Dendritic cell treated with granulocyte-macrophage colony-stimulating factor and Interleukin-4, amounts not matched to agents 40 ng/mL and 50 ng/mL, for 4 days (primary cell): Measurements from ENCODE around the gene TP53I11.

Experiments
- H3K27ac Mint-ChIP-seq: one replicate; pipeline ENCODE4 v1.8.0; 2022; ENCODE audit warnings: mild to moderate bottlenecking, mixed read lengths
- H3K27me3 Mint-ChIP-seq: one replicate; pipeline ENCODE4 v1.8.0; 2022; ENCODE audit warnings: mild to moderate bottlenecking, mixed read lengths
- H3K36me3 Mint-ChIP-seq: one replicate; pipeline ENCODE4 v1.8.0; 2022; ENCODE audit warnings: low read depth, mixed read lengths
- H3K4me1 Mint-ChIP-seq: one replicate; pipeline ENCODE4 v1.8.0; 2022; ENCODE audit warnings: low read depth, mixed read lengths
- H3K4me3 Mint-ChIP-seq: one replicate; pipeline ENCODE4 v1.8.0; 2022; ENCODE audit warnings: mild to moderate bottlenecking, moderate library complexity, mixed read lengths
- H3K9me3 Mint-ChIP-seq: one replicate; pipeline ENCODE4 v1.8.0; 2022; ENCODE audit warnings: mixed read lengths
- intact Hi-C: fragments of 100-400 bp; cut with micrococcal nuclease; formaldehyde crosslinking; loops from one replicate; pipeline ENCODE4 v1.15.0; 2022

TP53I11 gene

DNA sequence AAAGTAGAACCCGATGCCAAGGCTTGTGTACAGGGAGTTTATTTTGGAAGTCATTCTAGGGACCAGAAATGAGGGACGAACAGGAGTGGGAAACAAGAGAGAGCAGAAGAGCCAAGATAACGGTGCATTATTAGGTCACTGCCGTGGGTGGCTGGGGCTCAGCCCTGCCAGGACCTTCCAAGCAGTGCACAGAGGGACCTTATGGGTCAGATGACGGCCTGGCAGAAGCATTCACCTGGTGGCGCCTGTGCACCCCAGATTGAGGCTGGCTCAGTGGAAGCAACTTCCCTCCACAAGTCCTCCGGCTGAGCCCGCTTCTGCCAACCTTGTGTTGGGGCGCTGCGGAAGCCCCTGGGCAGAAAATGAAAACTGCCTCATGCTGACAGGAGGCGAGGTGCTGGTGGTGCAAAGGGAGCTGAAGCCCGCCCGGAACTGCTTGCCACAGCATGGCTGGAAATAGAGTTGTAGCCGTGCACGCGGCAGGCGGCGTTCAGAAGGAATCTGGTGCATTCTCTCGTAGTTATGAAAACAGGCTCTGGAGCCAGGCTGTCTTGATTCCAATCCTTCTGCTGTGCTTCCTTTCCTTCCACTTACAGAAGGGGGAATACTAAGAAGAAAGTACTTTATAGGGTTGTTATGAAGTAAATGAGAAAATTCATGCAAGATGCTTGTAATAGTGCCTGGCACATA, 22.2 kb upstream of the TP53I11 start:
- Mint-ChIP-seq H3K4me1 (peaks cover 18% of the 10 kb centered on the region), H3K4me3 (no peak overlapping the region), H3K27ac (no peak overlapping the region), H3K27me3 (peaks cover 3% of the 10 kb centered on the region), H3K36me3 (no peaks in the 10 kb centered on the region), H3K9me3 (no peaks in the 10 kb centered on the region)
- intact Hi-C loops = no loop called here

DNA sequence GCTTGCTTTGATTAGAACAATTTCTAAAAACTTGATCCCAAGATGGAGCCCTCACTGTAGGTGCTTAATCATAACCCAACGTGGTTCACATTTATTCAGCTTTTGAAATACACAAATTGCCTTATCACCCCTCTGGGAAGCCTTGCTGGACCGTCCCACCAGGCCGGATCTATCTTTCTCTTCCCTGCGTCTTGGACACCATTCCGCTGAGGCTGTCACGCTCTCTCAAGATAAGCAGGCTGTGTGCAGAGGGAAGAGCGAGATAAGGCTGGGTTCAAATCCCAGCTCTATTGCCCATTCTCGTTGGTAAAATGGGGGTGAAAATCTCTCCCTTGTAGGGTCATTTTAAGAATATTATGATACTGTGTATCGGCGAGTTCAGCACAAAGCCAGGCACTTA, 20.5 kb upstream of the TP53I11 start:
- Mint-ChIP-seq H3K9me3 (no peaks in the 10 kb centered on the region), H3K27ac (no peak overlapping the region), H3K36me3 (no peaks in the 10 kb centered on the region), H3K4me3 (no peak overlapping the region), H3K4me1 (peaks cover 18% of the 10 kb centered on the region), H3K27me3 (no peaks in the 10 kb centered on the region)
- intact Hi-C loops = no loop called here

DNA sequence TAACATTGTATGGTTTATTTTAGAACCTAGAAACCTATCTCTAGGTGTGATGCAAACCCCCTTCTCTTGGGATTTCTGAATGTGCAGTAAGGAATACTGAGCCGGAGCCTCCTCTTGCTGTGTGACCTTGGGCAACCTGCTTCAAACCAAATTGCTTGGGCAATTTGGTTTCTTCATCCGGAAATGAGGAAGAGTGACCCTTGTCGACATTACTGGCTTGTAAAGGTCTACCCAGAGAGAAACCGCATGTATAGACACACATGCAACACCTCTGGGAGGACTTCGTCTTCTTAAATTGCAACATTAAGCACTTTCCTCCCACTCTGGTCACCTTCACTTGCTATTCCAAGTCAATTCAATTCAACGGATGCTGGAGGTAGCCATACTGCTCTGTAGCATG, 19.6 kb upstream of the TP53I11 start:
- Mint-ChIP-seq H3K4me1 (peaks cover 18% of the 10 kb centered on the region), H3K4me3 (no peak overlapping the region), H3K36me3 (no peaks in the 10 kb centered on the region), H3K27me3 (no peaks in the 10 kb centered on the region), H3K27ac (no peak overlapping the region), H3K9me3 (no peaks in the 10 kb centered on the region)
- intact Hi-C loops = no loop called here

DNA sequence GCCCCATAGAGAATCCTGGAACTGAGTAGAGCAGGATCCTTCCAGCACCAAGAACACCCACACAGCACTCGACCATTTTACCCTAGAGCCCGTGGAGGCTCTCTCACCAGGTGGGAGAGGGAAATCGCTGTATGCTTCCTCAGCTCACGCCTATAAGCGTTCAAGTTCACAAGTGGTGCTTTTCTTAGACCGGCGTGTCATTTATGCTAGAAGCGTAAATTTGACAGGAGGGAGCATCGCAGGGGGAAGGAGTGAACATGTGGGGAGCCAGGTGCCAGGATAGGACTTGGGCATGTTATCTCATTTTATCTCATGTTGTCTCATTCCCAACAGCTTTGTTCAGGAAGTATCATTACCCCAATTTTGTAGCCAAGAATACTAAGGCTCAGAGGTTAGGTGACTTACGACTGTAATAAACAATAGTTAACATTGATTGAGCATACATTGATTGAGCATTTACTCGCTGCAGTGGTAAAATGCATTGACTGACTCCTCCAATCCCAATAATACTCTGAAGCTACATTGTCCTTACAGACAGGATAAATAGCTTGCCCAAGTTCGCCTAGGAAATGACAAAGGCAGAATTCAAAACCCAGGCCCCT, 19.1 kb upstream of the TP53I11 start:
- H3K4me3 Mint-ChIP-seq = no peak overlapping the region
- H3K4me1 Mint-ChIP-seq = peaks cover 18% of the 10 kb centered on the region
- intact Hi-C loops = no loop called here
- no peak overlapping the region for H3K27ac Mint-ChIP-seq
- no peaks in the 10 kb centered on the region for H3K36me3 Mint-ChIP-seq
- no peaks in the 10 kb centered on the region for H3K27me3 Mint-ChIP-seq
- H3K9me3 Mint-ChIP-seq = no peaks in the 10 kb centered on the region

DNA sequence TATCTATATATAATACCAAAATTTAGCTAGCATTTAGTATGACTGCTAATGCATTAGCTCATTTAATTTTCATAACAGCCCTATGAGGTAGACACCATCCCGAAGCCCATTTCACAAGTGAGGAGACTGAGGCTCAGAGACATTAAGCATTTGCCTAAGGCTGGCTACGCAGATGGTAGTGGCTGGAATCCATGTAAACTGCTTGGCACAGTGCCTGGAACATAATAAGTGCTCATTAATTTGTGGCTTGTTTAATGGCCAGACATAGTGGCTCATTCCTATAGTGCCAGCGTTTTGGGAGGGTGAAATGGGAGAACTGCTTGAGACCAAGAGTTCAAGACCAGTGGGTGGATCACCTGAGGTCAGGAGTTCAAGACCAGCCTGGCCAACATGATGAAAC, 17.8 kb upstream of the TP53I11 start:
- H3K4me3 Mint-ChIP-seq = no peak overlapping the region
- H3K9me3 Mint-ChIP-seq = no peaks in the 10 kb centered on the region
- peaks cover 18% of the 10 kb centered on the region for H3K4me1 Mint-ChIP-seq
- H3K36me3 Mint-ChIP-seq = no peaks in the 10 kb centered on the region
- no peak overlapping the region for H3K27ac Mint-ChIP-seq
- intact Hi-C loops = no loop called here
- no peaks in the 10 kb centered on the region for H3K27me3 Mint-ChIP-seq

DNA sequence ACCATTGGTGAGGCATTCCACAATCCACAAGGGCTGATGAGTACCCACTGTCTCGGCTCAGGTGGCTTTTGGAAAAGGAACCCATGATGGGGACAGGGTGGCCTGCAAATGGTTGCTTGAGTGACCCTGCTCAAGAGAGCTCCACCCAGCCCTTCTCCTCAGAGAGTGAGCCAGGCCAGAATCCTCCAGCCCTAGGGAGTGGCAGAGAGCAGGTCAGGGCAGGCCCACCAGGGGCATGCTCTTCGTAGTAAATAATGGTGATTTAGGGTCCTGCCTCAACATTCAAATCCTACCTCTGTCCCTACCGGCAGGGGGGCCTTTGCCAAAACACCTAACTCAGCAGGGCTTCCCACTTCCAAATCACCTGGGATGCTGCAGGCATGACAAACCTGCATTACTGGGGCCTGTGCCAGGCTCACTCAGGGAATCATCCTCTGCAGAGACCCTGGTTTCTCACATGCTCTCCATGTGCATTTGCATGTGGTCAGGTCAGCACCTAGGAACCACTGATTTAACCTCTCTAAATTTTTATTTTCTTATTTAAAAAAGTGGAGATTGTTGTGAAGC, 17.3 kb upstream of the TP53I11 start:
- intact Hi-C loops = no loop called here
- Mint-ChIP-seq H3K9me3 (no peaks in the 10 kb centered on the region), H3K36me3 (no peaks in the 10 kb centered on the region), H3K4me1 (peaks cover 18% of the 10 kb centered on the region), H3K4me3 (no peak overlapping the region), H3K27ac (no peak overlapping the region), H3K27me3 (no peaks in the 10 kb centered on the region)

DNA sequence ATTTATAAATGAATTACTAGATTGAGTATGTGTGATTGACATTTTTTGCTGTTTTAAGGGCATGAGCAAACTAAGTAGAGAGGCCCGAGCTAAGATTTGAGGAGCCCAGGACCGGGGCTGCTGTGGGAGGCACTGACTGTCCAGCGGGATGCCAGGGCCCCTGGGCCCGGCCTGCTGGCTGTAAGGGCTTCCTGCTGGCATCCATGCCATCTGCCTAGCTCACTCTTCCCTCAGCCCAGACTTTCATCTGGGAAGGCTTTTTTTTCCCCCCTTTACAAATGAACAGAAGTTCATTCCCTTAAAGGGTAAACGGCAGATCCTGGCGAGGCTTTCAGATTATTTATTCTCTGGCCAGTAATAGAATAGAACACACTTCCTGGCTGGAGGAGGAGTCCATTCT, 16.0 kb upstream of the TP53I11 start:
- no peak overlapping the region for H3K4me3 Mint-ChIP-seq
- no peaks in the 10 kb centered on the region for H3K36me3 Mint-ChIP-seq
- no peaks in the 10 kb centered on the region for H3K9me3 Mint-ChIP-seq
- H3K27me3 Mint-ChIP-seq = no peaks in the 10 kb centered on the region
- H3K4me1 Mint-ChIP-seq = peaks cover 18% of the 10 kb centered on the region
- intact Hi-C loops = no loop called here
- H3K27ac Mint-ChIP-seq = no peak overlapping the region

DNA sequence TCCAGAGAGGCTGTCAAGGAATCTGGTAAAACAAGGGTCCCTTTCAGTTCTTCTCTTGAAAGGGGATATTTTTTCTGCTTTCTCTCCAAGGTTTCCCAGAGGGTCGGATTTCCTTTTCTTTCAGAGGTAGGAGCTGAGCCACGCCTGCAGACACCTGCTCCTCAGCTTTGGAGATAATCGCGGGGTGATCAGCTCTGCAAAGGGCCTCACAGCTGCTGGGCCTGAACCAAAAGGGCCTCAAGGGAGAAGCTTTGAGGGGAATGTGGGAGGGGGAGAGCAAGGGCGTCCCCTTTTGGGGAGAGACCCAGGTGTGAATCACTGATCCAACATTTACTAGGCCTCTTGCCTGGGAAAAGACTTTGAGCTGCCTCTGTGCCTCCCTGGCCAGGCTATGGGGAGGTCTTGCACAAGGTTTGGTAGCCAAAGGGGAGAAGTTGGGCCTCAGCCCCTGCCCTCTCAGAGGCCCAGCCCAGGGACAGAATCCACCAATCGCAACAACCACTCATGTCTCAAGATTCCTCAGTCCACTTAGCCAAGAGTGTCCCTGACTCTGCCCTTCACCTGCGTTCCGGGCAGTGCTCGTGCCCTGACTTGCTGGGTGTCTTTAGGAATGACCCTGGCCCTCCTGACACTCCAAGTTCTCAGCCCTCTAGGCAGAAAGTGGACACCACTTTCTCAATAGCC, 14.0 kb upstream of the TP53I11 start:
- H3K27me3 Mint-ChIP-seq = no peaks in the 10 kb centered on the region
- no peaks in the 10 kb centered on the region for H3K9me3 Mint-ChIP-seq
- intact Hi-C loops = no loop called here
- no peaks in the 10 kb centered on the region for H3K36me3 Mint-ChIP-seq
- H3K4me3 Mint-ChIP-seq = no peak overlapping the region
- H3K4me1 Mint-ChIP-seq = peaks cover 3% of the 10 kb centered on the region
- H3K27ac Mint-ChIP-seq = no peak overlapping the region

DNA sequence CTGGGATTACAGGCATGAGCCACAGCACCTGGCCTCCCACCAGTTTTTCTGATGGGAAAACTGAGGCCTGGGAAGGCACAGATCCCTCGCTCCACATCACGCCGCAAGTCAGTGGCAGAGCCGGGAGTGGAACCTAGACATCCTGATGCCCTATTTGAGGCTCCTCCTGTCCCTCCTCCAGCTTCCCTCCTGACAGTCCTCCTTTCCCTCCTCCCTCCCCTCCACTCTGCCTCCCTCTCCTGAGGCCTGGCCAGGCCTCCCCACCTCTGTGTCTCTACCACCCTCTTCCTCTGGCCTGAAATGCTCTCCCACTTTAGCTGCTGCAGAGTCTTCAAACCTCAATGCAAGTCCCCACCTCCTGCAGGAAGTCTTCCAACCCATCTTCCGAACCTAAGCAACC, 13.3 kb upstream of the TP53I11 start:
- no peaks in the 10 kb centered on the region for H3K4me1 Mint-ChIP-seq
- no peaks in the 10 kb centered on the region for H3K9me3 Mint-ChIP-seq
- intact Hi-C loops = no loop called here
- no peak overlapping the region for H3K4me3 Mint-ChIP-seq
- no peaks in the 10 kb centered on the region for H3K36me3 Mint-ChIP-seq
- H3K27ac Mint-ChIP-seq = no peak overlapping the region
- no peaks in the 10 kb centered on the region for H3K27me3 Mint-ChIP-seq

DNA sequence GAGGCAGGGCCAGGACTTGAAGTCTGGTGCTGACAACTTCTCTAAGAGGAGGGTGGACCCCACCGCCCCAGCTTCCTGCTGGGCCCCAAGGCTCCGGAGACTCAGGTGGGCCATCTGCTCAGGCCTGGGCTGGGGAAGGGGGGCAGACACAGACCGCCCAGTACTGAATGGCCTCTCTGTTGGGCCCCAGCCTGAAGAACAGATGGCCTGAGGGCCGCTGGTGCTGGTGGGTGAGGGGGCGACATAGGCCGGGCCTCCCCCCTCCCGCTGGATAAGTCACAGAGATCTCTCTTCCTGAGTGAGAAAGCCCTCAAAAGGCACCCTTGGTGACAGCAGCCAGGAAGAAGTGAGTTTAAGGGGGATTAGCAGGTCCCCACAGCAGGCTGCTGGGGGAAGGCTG, 12.5 kb upstream of the TP53I11 start:
- intact Hi-C loops = no loop called here
- H3K27ac Mint-ChIP-seq = no peak overlapping the region

DNA sequence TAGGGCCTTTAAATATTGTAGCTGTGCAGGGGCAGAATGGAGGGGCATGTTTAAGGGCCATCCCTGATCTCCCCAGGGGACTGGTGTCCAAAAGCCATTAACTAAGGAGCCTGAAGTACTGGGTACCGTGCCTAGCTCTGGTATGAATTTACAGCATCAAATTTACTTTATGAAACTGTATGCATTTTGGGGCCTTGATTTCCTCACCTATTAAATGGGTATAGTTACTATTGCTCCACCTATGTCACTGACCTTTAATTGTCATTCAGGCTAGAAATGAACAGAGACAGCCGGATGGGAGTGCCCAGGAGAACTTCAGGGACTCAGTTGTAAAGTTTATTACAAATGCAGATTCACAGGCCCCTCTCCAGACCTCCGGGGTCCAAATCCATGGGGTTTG, 11.8 kb upstream of the TP53I11 start:
- intact Hi-C loops = no loop called here
- no peaks in the 10 kb centered on the region for H3K9me3 Mint-ChIP-seq
- no peak overlapping the region for H3K4me3 Mint-ChIP-seq
- H3K36me3 Mint-ChIP-seq = no peaks in the 10 kb centered on the region
- H3K27me3 Mint-ChIP-seq = no peaks in the 10 kb centered on the region
- H3K4me1 Mint-ChIP-seq = no peaks in the 10 kb centered on the region
- H3K27ac Mint-ChIP-seq = no peak overlapping the region

More for the DNA sequence above, 12.5 kb upstream of the TP53I11 start:
- H3K36me3 Mint-ChIP-seq = no peaks in the 10 kb centered on the region
- no peaks in the 10 kb centered on the region for H3K4me1 Mint-ChIP-seq
- H3K9me3 Mint-ChIP-seq = no peaks in the 10 kb centered on the region
- no peaks in the 10 kb centered on the region for H3K27me3 Mint-ChIP-seq
- H3K4me3 Mint-ChIP-seq = no peak overlapping the region

DNA sequence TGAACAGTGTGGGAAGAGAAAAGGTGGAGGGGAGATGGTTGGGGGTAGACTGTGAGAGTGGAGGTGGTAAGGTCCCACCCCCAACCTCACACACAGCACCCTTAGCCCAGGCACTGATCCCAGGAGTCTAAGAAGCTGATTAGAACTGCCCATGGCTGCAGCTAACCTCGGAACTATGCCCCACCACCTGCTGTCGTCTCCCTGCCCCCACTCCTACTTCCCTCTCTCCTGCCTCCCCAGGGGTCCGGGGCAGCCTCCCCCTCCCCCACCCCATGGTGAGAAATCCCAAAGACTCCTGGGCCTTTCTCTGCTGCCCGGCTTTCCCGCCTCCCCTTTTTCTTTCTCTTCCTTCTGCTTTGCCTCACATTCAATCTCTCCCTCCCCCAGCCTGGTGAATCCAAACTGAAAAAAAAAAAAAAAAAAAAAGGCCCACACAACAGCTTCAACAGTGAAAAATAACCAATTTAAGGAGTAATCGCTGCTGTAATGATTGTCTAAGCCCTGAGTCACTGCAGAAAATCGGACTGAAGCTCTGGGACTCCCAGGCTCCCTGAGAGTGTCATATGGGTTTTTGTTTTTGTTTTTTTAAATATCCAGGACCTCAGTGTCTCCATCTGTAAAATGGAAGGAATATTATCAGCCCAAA, 9.6 kb upstream of the TP53I11 start:
- Mint-ChIP-seq H3K4me1 (peaks cover 17% of the 10 kb centered on the region), H3K27ac (no peak overlapping the region), H3K36me3 (no peaks in the 10 kb centered on the region), H3K27me3 (peaks cover 2% of the 10 kb centered on the region), H3K9me3 (no peaks in the 10 kb centered on the region), H3K4me3 (no peak overlapping the region)
- intact Hi-C loops = no loop called here

DNA sequence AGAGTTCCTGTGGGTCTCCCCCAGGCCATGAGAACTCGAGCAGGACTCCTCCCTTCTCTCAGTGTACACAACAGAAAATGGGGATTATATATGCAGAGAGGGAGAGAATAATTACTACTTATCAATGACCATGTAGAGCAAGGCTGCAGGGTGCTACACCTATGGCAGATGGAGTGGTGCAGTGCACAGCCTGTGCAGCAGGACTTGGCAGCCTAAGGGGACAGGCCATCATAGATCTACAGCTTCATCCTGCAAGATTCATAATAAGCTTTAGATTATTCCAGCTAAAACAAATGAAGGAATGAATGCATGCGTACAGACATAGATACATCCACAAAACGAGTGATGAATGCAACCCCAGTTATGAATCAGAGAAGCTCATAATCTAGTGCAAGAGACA, 8.4 kb upstream of the TP53I11 start:
- H3K27ac Mint-ChIP-seq = no peak overlapping the region
- intact Hi-C loops = loop anchor here (10.0 kb wide), 1 partner anchor 66 kb away; no protein-coding TSS in a partner anchor
- H3K4me1 Mint-ChIP-seq = peaks cover 29% of the 10 kb centered on the region
- no peak overlapping the region for H3K4me3 Mint-ChIP-seq
- H3K36me3 Mint-ChIP-seq = no peaks in the 10 kb centered on the region
- peaks cover 2% of the 10 kb centered on the region for H3K27me3 Mint-ChIP-seq
- no peaks in the 10 kb centered on the region for H3K9me3 Mint-ChIP-seq
